SKM-1 treated with dmso at 0.1 percent for 144 hours (cell line): ENCODE data around the gene RTP3.

ENCODE experiments used
- DNase-seq: peaks from one replicate; lab custom pipeline; 2025; ENCODE audit not compliant: unreplicated experiment; lab: John Stamatoyannopoulos, UW

RTP3 gene

GRCh38 chr3:46468753-46469600 is 28.8 kb upstream of the RTP3 start:
- no peak for DNase-seq

- DNase-seq: peak; percentile 79
Measured at GRCh38 chr3:46469680-46470357, 28.0 kb upstream of the RTP3 start.

- no peak for DNase-seq
Measured at GRCh38 chr3:46470831-46471230, 26.9 kb upstream of the RTP3 start.

GRCh38 chr3:46471371-46471914 is 26.3 kb upstream of the RTP3 start:
- DNase-seq: no peak

GRCh38 chr3:46472736-46473135 is 25.0 kb upstream of the RTP3 start:
- no peak for DNase-seq

GRCh38 chr3:46477145-46477544 is 20.6 kb upstream of the RTP3 start:
- no peak for DNase-seq

GRCh38 chr3:46477756-46478155 is 20.0 kb upstream of the RTP3 start:
- DNase-seq: no peak

- DNase-seq: peak; percentile 72
Measured at GRCh38 chr3:46478341-46478740, 19.4 kb upstream of the RTP3 start.

- DNase-seq: no peak
Measured at GRCh38 chr3:46479021-46479420, 18.8 kb upstream of the RTP3 start.

- DNase-seq: no peak
Measured at GRCh38 chr3:46479696-46480095, 18.1 kb upstream of the RTP3 start.

- no peak for DNase-seq
Measured at GRCh38 chr3:46480491-46481195, 17.1 kb upstream of the RTP3 start.

- DNase-seq: no peak
Measured at GRCh38 chr3:46481636-46482035, 16.1 kb upstream of the RTP3 start.

- no peak for DNase-seq
Measured at GRCh38 chr3:46482632-46483350, 15.0 kb upstream of the RTP3 start.

- no peak for DNase-seq
Measured at GRCh38 chr3:46483825-46484224, 14.0 kb upstream of the RTP3 start.

GRCh38 chr3:46484388-46484787 is 13.4 kb upstream of the RTP3 start:
- no peak for DNase-seq

GRCh38 chr3:46484911-46485778 is 12.6 kb upstream of the RTP3 start:
- DNase-seq: no peak

- no peak for DNase-seq
Measured at GRCh38 chr3:46485779-46486175, 12.0 kb upstream of the RTP3 start.

GRCh38 chr3:46488735-46489361 is 8.9 kb upstream of the RTP3 start:
- peak; percentile 92 for DNase-seq

GRCh38 chr3:46489381-46489780 is 8.4 kb upstream of the RTP3 start:
- DNase-seq: no peak

GRCh38 chr3:46489875-46490274 is 7.9 kb upstream of the RTP3 start:
- DNase-seq: no peak
